T1000 (cell line): ENCODE measurements around the gene NAP1L4.

Experiments
- DNase-seq: peaks from one replicate; lab custom pipeline; 2025; ENCODE audit warnings: mixed read lengths; lab: John Stamatoyannopoulos, UW

The NAP1L4 gene

DNA sequence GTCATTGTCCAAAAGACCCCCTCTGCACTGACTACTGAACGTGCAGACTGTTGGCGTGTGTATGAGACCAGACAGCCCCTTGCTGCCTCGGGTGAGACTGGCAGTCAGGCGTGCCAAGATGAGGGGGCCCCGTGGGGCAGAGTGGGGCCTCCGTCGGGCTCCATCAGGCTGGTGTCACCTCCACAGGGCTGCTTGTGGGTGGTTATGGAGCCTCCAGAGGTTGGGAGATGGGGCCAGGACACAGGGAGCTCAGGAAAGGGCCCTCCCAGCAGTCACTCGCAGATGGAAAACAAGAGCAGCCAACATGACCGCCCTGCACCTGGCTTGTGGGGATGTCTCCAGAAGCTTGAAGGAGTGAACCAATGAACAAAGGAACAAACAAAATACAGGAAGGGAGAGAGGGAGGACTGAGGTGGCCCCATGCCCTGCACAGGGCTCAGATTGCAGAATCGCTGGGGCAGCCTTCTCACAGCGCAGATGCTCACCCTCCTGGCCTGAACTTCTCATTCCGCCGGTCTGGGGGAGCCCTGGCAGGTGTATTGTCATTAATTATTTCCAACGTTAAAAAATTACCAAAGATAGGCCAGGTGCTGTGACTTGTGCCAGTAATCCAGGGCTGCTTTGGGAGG is 57.4 kb downstream of the NAP1L4 start:
- DNase-seq = no peak

DNA sequence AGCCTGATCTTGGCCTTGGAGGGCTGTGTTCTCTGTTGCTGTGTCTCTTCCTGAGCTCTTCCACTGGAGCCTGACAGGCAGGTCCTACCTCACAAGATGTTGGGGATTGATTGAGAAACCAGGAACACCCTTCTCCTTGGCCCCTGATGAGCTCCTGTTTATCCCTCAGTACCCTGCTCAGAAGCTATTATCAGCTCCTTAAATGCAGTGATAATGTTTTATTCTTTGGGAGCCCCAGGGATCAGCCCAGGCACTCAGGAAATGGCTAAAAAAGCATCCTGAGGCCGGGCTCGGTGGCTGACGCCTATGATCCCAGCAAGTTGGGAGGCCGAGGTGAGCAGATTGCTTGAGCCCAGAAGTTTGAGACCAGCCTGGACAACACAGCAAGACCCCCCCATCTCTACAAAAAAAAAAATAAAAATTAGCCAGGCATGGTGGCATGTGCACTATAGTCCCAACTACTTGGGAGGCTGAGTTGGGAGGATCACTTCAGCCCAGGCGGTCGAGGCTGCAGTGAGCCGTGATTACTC is 58.0 kb downstream of the NAP1L4 start:
- DNase-seq = no peak

DNA sequence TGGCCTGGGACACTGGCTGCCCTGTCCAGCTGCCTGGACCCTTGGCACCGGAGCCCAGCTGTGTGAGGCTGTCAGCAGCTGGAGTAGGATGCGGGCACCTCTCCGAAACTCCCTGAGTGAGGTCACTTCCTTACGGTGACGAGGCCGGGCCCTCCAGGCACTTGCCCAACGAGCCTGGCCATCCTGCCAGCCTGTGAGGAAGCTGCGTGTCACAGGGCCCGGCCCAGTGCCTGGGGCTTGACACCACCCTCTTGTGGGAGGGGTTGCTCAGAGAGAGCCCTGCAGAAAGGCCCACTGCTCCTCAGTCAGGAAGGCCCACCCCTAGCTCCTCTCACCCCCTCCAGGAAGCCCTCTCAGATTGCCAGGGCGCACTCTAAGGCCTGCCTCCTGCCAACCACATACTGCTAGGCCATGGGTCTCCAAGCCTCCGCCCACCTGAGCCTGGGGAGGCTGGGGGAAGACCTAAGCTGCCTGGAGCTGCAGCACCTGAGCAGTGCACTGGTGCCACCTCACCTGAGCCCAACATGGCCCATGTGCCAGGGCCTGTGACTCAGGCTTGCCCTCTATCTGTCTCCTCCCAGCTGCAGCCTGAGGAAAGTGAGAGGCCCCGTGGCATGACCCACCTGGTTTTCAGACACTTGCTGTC is 58.6 kb downstream of the NAP1L4 start:
- peak; percentile 75 for DNase-seq

GRCh38 chr11:2932850-2933251 is 59.3 kb downstream of the NAP1L4 start:
- DNase-seq = peak; percentile 39

DNA sequence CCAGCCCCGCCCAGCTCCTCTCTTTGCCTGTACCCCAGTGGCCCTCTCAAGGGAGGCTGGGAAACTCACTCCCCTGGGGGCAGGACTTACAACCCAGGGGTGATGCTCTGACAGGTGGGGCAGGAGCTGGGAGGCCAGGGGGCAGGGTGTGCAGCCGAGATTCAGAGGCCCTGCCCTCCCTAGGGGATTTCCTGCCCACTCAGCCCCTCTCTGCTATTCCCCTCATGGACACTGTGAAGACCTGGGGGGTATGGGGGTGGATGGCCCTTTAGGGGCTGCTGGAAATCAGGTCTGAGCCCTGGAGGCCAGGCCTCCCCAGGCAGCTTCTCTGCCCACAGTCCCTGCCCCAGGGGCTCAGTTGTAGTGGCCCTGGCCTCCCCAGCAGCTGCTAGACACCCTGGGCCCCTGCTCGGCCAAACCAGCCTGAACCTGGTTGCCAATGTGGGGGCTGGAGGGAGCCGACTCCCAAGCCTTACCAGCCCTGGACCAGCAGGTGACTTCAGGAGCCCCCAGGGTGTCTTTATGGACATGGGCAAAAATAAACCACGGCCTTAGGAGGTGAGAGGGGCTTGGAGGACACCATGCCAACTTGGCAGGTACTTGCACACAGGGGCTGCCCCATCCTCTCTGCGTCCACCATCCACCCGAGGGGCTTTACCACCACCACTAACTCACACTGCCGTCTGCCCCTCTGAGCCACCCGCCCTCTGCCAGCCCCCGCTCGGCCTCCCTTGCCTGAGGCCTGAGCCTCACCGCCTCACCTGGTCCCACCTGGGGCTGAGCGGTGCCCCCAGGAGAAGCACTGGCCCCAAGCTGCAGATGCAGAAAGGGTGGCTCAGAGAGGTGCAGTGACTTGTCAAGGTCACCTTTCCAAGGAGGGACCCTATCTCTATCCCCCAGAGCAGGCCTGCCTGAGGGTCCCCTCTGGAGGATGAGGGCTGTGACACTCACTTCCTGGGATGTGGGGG is 60.1 kb downstream of the NAP1L4 start:
- no peak for DNase-seq

DNA sequence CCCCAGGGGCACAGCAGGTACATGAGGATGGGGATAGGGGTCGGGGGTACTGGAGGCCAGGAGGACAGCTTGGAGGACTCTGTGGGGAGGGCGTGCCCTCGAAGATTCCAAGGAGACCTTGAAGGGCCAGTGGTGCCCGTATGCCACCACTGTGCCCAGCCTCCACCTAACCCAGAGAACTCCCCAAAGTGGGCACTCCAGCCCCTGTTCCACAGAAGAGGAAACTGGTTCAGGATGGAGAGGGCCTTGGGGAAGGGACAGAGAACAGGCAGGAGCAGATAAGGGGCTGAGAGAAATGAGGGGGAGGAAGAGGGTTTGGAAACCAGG is 60.7 kb downstream of the NAP1L4 start:
- DNase-seq = no peak

DNA sequence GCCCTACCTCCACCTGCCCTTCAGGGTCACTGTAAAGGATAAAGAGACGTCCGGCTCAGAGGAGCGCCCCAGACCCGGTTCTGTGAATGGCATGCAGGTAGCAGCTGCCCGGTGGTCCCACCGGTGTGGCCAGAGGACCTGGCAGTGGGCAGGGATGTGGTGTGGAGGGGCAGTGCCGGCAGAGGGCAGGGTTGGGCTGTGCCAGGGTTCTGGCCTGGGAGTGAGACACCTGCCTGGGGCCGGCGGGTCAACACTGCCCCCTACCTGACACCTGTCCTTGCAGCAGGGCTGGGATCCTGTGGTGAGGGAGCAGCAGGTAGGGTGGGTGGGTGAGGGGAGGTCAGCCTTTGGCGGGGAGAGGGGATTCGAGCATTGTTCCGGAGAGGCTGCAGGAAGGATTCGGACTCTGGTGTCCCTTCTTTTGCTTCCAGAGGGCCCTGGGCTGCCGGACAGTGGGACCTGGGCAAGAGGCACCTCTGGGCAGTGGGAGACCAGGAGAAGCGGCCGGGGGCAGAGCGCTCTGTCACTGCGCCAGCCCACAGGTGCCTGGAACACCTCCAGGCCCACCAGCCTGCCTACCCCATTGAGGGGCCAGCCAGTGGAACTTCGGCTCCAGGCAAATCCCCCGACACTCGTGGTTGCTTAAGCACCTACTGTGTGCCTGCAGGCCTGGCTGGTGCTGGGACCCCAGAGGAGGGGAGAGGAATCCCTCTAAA is 61.3 kb downstream of the NAP1L4 start:
- peak; percentile 34 for DNase-seq

GRCh38 chr11:2929950-2930703 is 62.0 kb downstream of the NAP1L4 start:
- DNase-seq = no peak

DNA sequence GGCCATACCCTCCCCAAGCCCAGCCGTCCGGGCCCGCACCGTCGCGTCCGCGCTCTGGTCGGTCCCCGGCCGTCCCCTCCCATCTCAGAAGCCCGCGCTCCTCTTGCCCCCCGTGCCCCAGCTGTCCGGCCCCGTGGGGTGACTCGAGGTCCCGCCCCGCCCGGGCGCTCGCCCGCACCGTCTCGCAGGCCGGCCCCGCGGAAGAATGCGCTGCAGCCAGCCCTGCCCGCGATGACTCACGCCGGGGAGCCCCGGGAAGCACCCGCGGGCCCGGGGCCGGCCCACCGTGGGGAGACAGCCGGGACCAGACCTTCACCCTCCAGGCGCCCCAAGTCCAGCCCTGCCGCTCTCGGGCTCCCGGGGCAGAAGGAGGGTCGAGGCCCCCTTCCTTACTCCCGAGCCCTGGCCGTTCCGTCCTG is 62.6 kb downstream of the NAP1L4 start:
- peak; percentile 67 for DNase-seq

DNA sequence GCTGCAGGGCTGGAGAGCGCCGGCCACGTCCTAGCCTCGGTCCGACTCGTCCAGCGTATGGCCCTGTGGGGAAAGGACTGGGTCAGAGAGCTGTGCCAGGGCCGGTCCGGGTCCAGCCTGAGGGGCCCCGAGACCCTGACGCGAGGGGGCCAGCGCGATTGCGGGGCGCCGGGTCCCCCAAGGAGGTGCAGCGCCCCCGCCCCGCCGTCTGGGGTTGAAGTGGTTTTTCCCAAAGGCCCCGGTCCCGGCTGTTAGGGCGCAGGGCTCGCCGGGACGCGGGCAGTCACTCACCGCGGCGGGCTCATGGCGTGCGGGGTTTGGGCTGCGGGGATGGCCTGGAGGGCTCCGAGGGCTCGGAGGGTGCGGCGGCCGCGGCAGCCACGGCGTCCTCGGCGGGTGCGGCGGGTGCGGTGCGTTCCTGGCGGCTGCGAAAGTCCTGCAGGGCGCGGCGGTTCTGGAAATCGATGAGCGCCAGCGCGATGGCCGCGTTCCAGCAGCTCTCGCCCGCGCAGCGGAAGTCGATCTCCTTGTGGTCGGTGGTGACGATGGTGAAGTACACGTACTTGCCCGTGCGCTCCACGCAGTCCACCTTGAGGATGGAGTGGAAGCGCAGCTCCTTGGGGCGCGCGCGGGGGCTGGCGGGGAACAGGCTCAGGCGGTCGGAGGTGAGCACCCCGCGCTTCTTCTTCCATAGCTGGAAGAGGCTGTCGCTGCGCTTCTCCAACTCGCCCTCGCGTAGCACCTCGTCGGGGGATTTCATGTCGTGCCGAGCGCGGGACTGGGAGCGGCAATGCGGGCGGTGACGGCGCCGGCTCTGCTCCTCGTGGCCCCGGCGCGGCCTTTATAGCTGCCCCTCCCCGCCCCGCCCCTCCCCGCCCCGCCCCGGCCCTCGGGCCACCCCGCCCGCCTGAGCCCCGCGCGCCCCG is 63.3 kb downstream of the NAP1L4 start, which contains the start of gene PHLDA2:
PHLDA2 (minus strand) TSS at position 816 of the 926 bp plus-strand sequence; CDS start at position 760, 56 bp downstream.
- DNase-seq = peak; percentile 77

GRCh38 chr11:2927851-2928604 is 64.1 kb downstream of the NAP1L4 start:
- no peak for DNase-seq

- no peak for DNase-seq
Measured at GRCh38 chr11:2927121-2927800, 64.9 kb downstream of the NAP1L4 start.

GRCh38 chr11:2926611-2927051 is 65.5 kb downstream of the NAP1L4 start:
- DNase-seq = no peak

DNA sequence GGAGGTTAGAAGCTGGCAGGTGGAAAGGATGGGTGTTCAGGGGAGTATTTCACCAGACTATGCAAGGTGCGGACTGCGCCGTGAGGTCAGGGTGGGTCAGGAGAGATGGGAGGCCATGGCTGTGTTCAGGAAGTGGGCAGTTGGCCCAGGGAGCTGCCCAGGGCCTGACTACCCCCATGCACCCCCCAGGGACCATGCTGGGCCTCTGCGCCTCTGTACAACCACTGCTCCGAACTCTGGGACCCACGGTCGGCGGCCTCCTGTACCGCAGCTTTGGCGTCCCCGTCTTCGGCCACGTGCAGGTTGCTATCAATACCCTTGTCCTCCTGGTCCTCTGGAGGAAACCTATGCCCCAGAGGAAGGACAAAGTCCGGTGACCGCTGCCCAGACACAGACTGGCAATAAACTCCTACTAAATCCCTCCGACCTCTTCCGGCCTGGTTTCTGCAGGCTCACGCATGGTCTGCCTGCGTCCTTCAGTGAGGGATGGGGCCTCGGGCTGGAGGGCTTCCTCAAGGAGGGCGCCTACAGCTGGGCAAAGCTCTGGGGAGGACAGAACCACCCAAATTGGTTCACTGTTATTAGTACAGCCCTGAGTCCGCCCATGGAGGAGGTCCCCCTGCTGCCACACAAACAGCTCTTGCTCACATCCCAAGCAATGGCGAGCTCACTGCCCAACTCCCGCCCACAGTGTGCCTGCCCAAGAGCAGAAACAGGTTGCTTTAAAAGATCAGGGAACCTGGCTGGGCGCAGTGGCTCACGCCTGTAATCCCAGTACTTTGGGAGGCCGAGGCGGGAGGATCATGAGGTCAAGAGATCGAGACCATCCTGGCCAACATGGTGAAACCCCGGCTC is 67.1 kb downstream of the NAP1L4 start:
- no peak for DNase-seq

DNA sequence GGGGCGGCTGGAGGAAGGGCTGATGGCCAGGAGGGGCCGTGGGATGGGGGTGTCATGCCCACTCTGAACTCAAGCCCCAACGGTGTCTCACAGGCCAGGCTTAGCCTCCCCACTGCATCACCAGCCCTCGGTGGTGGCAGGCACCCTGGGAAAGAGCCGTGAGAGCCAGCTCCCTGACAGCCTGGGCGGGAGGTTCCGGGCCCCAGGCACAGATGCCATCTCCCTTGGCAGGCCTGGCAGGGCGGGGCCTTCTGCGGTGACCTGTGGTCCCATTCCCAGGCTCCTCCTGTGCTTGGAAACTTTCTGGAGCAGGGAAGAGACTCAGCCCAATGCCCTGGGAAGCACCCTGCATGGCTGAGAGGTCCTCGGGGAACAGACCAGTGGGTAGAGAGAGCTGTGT is 67.7 kb downstream of the NAP1L4 start:
- DNase-seq = no peak

DNA sequence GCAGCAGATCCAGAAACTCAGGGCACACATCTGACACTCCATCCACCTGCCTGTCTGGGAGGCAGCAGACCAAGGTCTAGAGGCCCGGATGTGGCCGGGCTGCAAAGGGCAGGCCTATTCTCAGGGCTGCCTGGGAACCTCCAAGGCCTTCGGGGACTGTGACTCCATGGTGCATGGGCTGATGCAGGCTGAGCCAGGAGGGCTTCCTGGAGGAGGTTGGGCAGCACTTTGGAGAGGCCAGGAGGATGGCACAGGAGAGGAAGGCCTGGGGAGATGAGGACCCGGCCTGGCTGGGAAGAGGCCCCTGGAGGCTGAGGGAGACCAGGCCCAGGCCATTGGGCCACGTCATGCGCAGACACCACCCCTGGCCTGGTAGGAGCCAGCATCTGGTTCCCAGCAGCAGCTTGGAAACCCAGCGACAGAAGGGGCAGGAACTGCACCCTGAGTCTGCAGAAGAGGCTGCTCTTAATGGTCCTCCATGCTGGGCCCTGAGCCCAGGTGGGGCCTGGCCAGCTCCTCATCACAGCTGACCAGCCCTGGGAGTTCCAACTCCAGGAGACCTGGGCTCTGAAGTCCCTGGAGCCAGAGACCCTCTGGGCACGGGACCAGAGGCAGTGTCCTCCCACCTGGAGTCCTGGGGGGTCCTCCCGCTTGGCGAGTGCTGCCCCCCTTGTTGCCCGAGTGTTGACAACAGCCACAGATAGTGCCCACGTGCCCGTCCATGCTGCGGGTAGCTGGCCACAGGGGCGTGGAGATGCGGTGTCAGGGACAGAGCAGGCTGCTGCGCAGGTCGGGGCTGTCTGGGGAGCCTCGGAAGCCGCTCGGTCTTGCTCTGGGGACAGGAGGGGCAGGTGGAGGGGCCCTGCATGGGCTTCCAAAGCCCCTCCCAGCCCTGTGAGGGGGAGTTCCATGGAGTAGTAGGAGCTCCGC is 68.4 kb downstream of the NAP1L4 start:
- DNase-seq = no peak
